ENCODE data around the gene ITGAE.

- TF ChIP-seq CTCF (IDR thresholded peaks at IDR 0.05) = no peak
- no peak for TF ChIP-seq POLR2A (IDR thresholded peaks at IDR 0.05)
- TF ChIP-seq POLR2AphosphoS5 (IDR thresholded peaks at IDR 0.05) = no peak
These were observed 112.9 kb downstream of the ITGAE start for GRCh38 chr17:3688027-3688553.

Data from prostate gland (tissue), 2 donors.